A673 (cell line): Measurements from ENCODE around the gene DOCK10. TPM values are rescaled to one million over a fixed set of nuclear protein-coding genes. Genes with fewer than 3 reads are reported as not detected.

ENCODE experiments used
- BruUV-seq: library from RNA; stranded (reverse); fragments of 400-500 nt; replicated peaks from 2 replicates; lab custom pipeline; 2021; lab: Mats Ljungman, UMichigan
- CTCF ChIA-PET: fragments of 300-600 bp; sonication (Branson Sonifier 250); formaldehyde crosslinking; loops from one replicate; lab custom pipeline; 2022; ENCODE audit warnings: antibody characterized with exemption; lab: Charles Lee
- POLR2A ChIA-PET: fragments of 300-600 bp; sonication (Branson Sonifier 250); formaldehyde crosslinking; loops from one replicate; lab custom pipeline; 2022; ENCODE audit warnings: antibody characterized with exemption; ENCODE audit not compliant: low non-redundant PET; lab: Charles Lee
- DNase-seq: peaks from one replicate; pipeline ENCODE4 v3.0.0-alpha.2; 2015; ENCODE audit warnings: low spot score
- H3K27ac ChIP-seq: fragments of 200-600 bp; sonication (generic); 2 replicates; pipeline ENCODE4 v1.5.1; 2016; ENCODE audit warnings: mixed run types, low read depth, mild to moderate bottlenecking, mixed read lengths, antibody characterized with exemption, low read length; ENCODE audit not compliant: poor library complexity, severe bottlenecking
- H3K27me3 ChIP-seq: fragments of 200-600 bp; sonication (generic); replicated peaks from 2 replicates; pipeline ENCODE4 v1.6.1; 2017; ENCODE audit warnings: mixed run types, low read depth, mild to moderate bottlenecking, mixed read lengths, antibody characterized with exemption, low read length; ENCODE audit not compliant: insufficient read depth, poor library complexity
- H3K36me3 ChIP-seq: fragments of 200-600 bp; sonication (generic); 2 replicates; pipeline ENCODE4 v1.6.1; 2016; ENCODE audit warnings: mixed run types, mild to moderate bottlenecking, mixed read lengths, antibody characterized with exemption, low read length; ENCODE audit not compliant: insufficient read depth, poor library complexity, severe bottlenecking
- H3K4me1 ChIP-seq: fragments of 200-600 bp; sonication (generic); 2 replicates; pipeline ENCODE4 v1.6.1; 2017; ENCODE audit warnings: mixed run types, mild to moderate bottlenecking, mixed read lengths, antibody characterized with exemption, low read length; ENCODE audit not compliant: insufficient read depth, poor library complexity, severe bottlenecking
- H3K4me3 ChIP-seq: fragments of 200-600 bp; sonication (generic); 2 replicates; pipeline ENCODE4 v1.5.1; 2016; ENCODE audit warnings: low read depth, mixed run types, mild to moderate bottlenecking, mixed read lengths, low read length; ENCODE audit not compliant: poor library complexity, severe bottlenecking
- H3K9me3 ChIP-seq: fragments of 200-600 bp; sonication (generic); 2 replicates; pipeline ENCODE4 v1.6.1; 2016; ENCODE audit warnings: mixed run types, low read depth, mild to moderate bottlenecking, mixed read lengths, antibody characterized with exemption, low read length; ENCODE audit not compliant: poor library complexity, severe bottlenecking
- CTCF ChIP-seq: fragments of 300-800, 200-600 bp; sonication (generic); conservative IDR thresholded peaks from 2 replicates; pipeline ENCODE4 v1.5.1; 2017; ENCODE audit warnings: low read depth, mild to moderate bottlenecking, antibody characterized with exemption, low read length, moderate library complexity, mixed read lengths
- EZH2 ChIP-seq: fragments of 200-600 bp; sonication (generic); IDR thresholded peaks from 2 replicates; pipeline ENCODE4 v1.6.1; 2017; ENCODE audit warnings: borderline replicate concordance, low read depth, mild to moderate bottlenecking, mixed read lengths, antibody characterized with exemption, low read length; ENCODE audit not compliant: poor library complexity, severe bottlenecking
- intact Hi-C: fragments of 100-400 bp; cut with micrococcal nuclease; formaldehyde crosslinking; loops from one replicate; pipeline ENCODE4 v1.10.0; 2022; ENCODE audit not compliant: unreplicated experiment
- total RNA-seq: library from RNA; stranded (reverse); gene quantifications from 2 replicates; pipeline ENCODE4 v1.2.3, GENCODE V29; 2021

Gene DOCK10
- total RNA-seq, 1 experiment from 2014 or later, result 5.1 TPM

- ChIA-PET CTCF (no interaction called here), POLR2A (no interaction called here)
- intact Hi-C loops, result no loop called here
- Histone ChIP-seq H3K27ac (no peak overlapping the region), H3K9me3 (no peaks in the 10 kb centered on the region), H3K27me3 (no peaks in the 10 kb centered on the region), H3K4me1 (no peaks in the 10 kb centered on the region), H3K4me3 (no peak overlapping the region), H3K36me3 (no peaks in the 10 kb centered on the region)
- DNase-seq, result peak; percentile 30
- BruUV-seq, result no TSS peak
- TF ChIP-seq EZH2 (no peak), CTCF (peak; percentile 48; the same call in 1 of the 2 replicates)
Measured at GRCh38 chr2:224749136-224749535, 293.1 kb downstream of the DOCK10 start.

- DNase-seq, result no peak
- Histone ChIP-seq H3K9me3 (no peaks in the 10 kb centered on the region), H3K27me3 (no peaks in the 10 kb centered on the region), H3K36me3 (no peaks in the 10 kb centered on the region), H3K4me3 (no peak overlapping the region), H3K27ac (no peak overlapping the region), H3K4me1 (no peaks in the 10 kb centered on the region)
- no peak for TF ChIP-seq EZH2
- TF ChIP-seq CTCF, result no peak
- intact Hi-C loops, result no loop called here
- BruUV-seq, result no TSS peak
- ChIA-PET POLR2A (no interaction called here), CTCF (no interaction called here)
Measured at GRCh38 chr2:224747765-224748164, 294.5 kb downstream of the DOCK10 start.

- BruUV-seq, result no TSS peak
- Histone ChIP-seq H3K27ac (no peak overlapping the region), H3K36me3 (no peaks in the 10 kb centered on the region), H3K4me3 (no peak overlapping the region), H3K9me3 (peaks cover 3% of the 10 kb centered on the region), H3K4me1 (no peaks in the 10 kb centered on the region), H3K27me3 (no peaks in the 10 kb centered on the region)
- DNase-seq, result no peak
- ChIA-PET CTCF (no interaction called here), POLR2A (no interaction called here)
- TF ChIP-seq CTCF, result no peak
- intact Hi-C loops, result no loop called here
Measured at GRCh38 chr2:224736227-224736626, 306.0 kb downstream of the DOCK10 start.
